MCF 10A (cell line): ENCODE results near the gene ATF7IP2. TPM values are rescaled to one million over a fixed set of nuclear protein-coding genes. Genes with fewer than 3 reads are reported as not detected.
"Not testable (repeated sequence)": the region's sequence is repeated elsewhere in the genome, so short reads cannot be mapped to it uniquely, and the experiment has no call there.

Source experiments
- BruUV-seq: library from RNA; stranded (reverse); fragments of 400-500 nt; replicated peaks from 2 replicates; lab custom pipeline; 2021; lab: Mats Ljungman, UMichigan
- CTCF ChIA-PET: fragments of 300-600 bp; sonication (Branson Sonifier 250); formaldehyde crosslinking; extraction: SDS; loops from one replicate; lab custom pipeline; 2021; ENCODE audit warnings: antibody characterized with exemption, inconsistent platforms; lab: Yijun Ruan, JAX
- POLR2A ChIA-PET: fragments of 300-600, 350-650 bp; sonication (Branson Sonifier 250); formaldehyde crosslinking; extraction: SDS; loops from one replicate; lab custom pipeline; 2020; ENCODE audit warnings: antibody characterized with exemption, inconsistent platforms; lab: Yijun Ruan, JAX
- DNase-seq: peaks from one replicate; pipeline ENCODE4 v3.0.0-alpha.2; 2018; ENCODE audit not compliant: unreplicated experiment
- H3K27ac Mint-ChIP-seq: one replicate; pipeline ENCODE4 v1.8.0; 2022; ENCODE audit warnings: mild to moderate bottlenecking, low read depth, mixed read lengths; ENCODE audit not compliant: unreplicated experiment
- H3K27me3 Mint-ChIP-seq: one replicate; pipeline ENCODE4 v1.8.0; 2022; ENCODE audit warnings: mixed read lengths; ENCODE audit not compliant: insufficient read depth, unreplicated experiment
- H3K36me3 Mint-ChIP-seq: one replicate; pipeline ENCODE4 v1.8.0; 2022; ENCODE audit warnings: mild to moderate bottlenecking, moderate library complexity, mixed read lengths; ENCODE audit not compliant: insufficient read depth, unreplicated experiment
- H3K4me1 Mint-ChIP-seq: one replicate; pipeline ENCODE4 v1.8.0; 2022; ENCODE audit warnings: mixed read lengths; ENCODE audit not compliant: insufficient read depth, unreplicated experiment
- H3K4me3 Mint-ChIP-seq: one replicate; pipeline ENCODE4 v1.8.0; 2022; ENCODE audit warnings: mild to moderate bottlenecking, moderate library complexity, mixed read lengths; ENCODE audit not compliant: unreplicated experiment
- H3K9me3 Mint-ChIP-seq: one replicate; pipeline ENCODE4 v1.8.0; 2022; ENCODE audit warnings: mixed read lengths; ENCODE audit not compliant: unreplicated experiment
- intact Hi-C: fragments of 100-400 bp; cut with micrococcal nuclease; formaldehyde crosslinking; loops from 2 replicates; pipeline ENCODE4 v1.14.1; 2022
- total RNA-seq: library from RNA; stranded (reverse); gene quantifications from 2 replicates; pipeline ENCODE4 v1.2.3, GENCODE V29; 2022
- TF ChIP-seq, protein P1 (sequence below): fragments of 200-600 bp; IDR thresholded peaks from one replicate; pipeline ENCODE4 v1.8.0; 2022; ENCODE audit warnings: antibody characterized with exemption, mild to moderate bottlenecking; ENCODE audit not compliant: unreplicated experiment

ATF7IP2 gene
- total RNA-seq, 1 experiment from 2014 or later: 6.5 TPM

DNA sequence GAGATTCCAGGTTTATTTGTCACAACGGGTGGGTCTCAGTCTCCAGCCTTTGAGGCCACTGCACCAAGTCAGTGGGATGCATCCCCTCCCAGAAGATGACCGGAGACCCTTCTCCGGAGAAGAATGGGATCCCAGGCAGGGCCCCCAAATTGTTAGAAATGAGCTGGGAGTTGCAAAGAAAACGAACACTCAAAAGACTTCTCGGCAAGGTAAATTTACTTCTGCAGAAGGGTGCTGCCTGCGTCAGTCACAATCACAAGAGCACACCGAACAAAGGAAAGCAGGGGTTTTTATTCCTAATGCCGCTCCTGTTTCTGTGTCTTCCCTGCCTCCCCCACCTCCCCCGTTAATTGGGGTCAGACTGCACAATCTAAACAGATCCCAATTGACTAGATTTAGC is 61.4 kb downstream of the ATF7IP2 start:
- Mint-ChIP-seq H3K27me3 (no peaks in the 10 kb centered on the region), H3K4me3 (no peak overlapping the region), H3K27ac (no peak overlapping the region), H3K9me3 (peaks cover 40% of the 10 kb centered on the region), H3K4me1 (no peaks in the 10 kb centered on the region), H3K36me3 (peaks cover 6% of the 10 kb centered on the region)
- TF ChIP-seq, protein P1, sequence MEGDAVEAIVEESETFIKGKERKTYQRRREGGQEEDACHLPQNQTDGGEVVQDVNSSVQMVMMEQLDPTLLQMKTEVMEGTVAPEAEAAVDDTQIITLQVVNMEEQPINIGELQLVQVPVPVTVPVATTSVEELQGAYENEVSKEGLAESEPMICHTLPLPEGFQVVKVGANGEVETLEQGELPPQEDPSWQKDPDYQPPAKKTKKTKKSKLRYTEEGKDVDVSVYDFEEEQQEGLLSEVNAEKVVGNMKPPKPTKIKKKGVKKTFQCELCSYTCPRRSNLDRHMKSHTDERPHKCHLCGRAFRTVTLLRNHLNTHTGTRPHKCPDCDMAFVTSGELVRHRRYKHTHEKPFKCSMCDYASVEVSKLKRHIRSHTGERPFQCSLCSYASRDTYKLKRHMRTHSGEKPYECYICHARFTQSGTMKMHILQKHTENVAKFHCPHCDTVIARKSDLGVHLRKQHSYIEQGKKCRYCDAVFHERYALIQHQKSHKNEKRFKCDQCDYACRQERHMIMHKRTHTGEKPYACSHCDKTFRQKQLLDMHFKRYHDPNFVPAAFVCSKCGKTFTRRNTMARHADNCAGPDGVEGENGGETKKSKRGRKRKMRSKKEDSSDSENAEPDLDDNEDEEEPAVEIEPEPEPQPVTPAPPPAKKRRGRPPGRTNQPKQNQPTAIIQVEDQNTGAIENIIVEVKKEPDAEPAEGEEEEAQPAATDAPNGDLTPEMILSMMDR: no peak
- intact Hi-C loops: no loop called here
- no TSS peak for BruUV-seq
- DNase-seq: no peak
- ChIA-PET POLR2A (no interaction called here), CTCF (no interaction called here)

DNA sequence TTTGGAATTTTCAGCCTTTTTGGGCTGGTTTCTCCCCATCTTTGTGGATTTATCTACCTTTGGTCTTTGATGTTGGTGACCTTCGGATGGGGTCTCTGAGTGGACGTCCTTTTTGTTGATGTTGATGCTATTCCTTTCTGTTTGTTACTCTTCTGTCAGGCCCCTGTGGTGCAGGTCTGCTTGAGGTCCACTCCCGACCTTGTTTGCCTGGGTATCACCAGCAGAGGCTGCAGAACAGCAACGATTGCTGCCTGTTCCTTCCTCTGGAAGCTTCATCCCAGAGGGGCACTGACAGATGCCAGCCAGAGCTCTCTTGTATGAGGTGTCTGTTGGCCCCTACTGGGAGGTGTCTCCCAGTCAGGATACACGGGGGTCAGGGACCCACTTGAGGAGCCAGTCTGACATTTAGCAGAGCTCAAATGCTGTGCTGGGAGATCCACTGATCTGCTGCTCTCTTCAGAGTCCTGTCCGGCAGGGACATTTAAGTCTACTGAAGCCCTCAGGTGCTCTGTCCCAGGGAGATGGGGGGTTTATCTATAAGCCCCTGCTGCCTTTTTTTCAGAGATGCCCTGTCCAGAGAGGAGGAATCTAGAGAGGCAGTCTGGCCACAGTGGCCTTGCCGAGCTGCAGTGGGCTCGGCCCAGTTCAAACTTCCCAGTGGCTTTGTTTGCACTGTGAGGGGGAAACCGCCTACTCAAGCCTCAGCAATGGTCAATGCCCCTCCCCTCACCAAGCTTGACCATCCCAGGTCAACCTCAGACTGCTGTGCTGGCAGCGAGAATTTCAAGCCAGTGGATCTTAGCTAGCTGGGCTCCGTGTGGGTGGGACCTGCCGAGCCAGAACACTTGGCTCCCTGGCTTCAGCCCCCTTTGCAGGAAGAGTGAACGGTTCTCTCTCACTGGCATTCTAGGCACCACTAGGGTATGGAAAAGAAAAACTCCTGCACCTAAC is 66.6 kb downstream of the ATF7IP2 start:
- H3K36me3 Mint-ChIP-seq: not testable (repeated sequence)

DNA sequence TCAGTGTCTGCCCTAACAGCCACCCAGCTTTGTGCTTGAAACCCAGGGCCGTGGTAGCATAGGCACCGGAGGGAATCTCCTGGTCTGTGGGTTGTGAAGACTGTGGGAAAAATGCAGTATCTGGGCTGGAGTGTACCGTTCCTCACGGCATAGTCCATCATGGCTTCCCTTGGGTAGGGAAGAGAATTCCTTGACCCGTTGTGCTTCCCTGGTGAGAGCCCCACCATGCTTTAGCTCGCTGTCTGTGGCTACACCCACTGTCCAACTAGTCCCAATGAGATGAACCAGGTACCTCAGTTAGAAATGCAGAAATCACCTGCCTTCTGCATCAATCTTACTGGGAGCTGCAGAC is 67.3 kb downstream of the ATF7IP2 start:
- CTCF ChIA-PET: interaction anchor here (1.0 kb wide), 1 partner anchor 20 kb away, joined by 3 read pairs; no protein-coding TSS in a partner anchor
- intact Hi-C loops: no loop called here
- TF ChIP-seq, protein P1: no peak
- no peaks in the 10 kb centered on the region for H3K4me1 Mint-ChIP-seq
- DNase-seq: no peak
- H3K27ac Mint-ChIP-seq: no peak overlapping the region
- BruUV-seq: no TSS peak
- H3K4me3 Mint-ChIP-seq: no peak overlapping the region
- H3K9me3 Mint-ChIP-seq: peaks cover 24% of the 10 kb centered on the region
- POLR2A ChIA-PET: interaction anchor here (0.6 kb wide), 1 partner anchor 140 kb away, joined by 3 read pairs; no protein-coding TSS in a partner anchor
- peaks cover 7% of the 10 kb centered on the region for H3K36me3 Mint-ChIP-seq
- H3K27me3 Mint-ChIP-seq: no peaks in the 10 kb centered on the region

More for the DNA sequence above, 66.6 kb downstream of the ATF7IP2 start:
- H3K27ac Mint-ChIP-seq, intact Hi-C loops, H3K4me3 Mint-ChIP-seq, H3K27me3 Mint-ChIP-seq, H3K4me1 Mint-ChIP-seq, DNase-seq, BruUV-seq, POLR2A ChIA-PET: not testable (repeated sequence)
- H3K9me3 Mint-ChIP-seq: peaks cover 24% of the 10 kb centered on the region
- CTCF ChIA-PET: interaction anchor here (0.8 to 1.0 kb wide), 2 partner anchors 15 to 19 kb away, joined by 3 read pairs; no protein-coding TSS in a partner anchor

DNA sequence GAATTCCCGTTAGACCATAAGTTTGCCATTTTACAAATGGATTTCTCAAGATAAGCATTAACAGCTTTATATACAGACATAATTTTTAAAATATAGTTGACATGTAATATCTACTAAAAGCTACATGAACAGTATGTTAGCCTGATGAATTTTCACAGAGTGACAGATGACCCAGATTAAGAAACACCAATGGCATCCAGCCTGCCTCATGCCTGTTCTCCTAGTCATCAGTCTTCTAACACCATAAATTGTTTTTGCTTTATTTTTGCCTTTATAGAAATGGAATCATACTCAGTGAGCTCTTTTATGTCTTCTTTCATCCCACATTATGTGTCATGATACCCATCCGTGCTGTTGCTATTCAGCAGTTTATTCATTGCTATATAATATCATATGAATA is 80.0 kb downstream of the ATF7IP2 start:
- intact Hi-C loops: no loop called here
- no TSS peak for BruUV-seq
- H3K36me3 Mint-ChIP-seq: no peaks in the 10 kb centered on the region
- DNase-seq: no peak
- no peaks in the 10 kb centered on the region for H3K9me3 Mint-ChIP-seq
- POLR2A ChIA-PET: interaction anchor here (0.7 kb wide), 1 partner anchor 166 kb away, joined by 3 read pairs; no protein-coding TSS in a partner anchor
- CTCF ChIA-PET: interaction anchor here (0.6 kb wide), 1 partner anchor 271 kb away, joined by 3 read pairs; no protein-coding TSS in a partner anchor
- no peaks in the 10 kb centered on the region for H3K27me3 Mint-ChIP-seq
- H3K4me3 Mint-ChIP-seq: no peak overlapping the region
- no peaks in the 10 kb centered on the region for H3K4me1 Mint-ChIP-seq
- TF ChIP-seq, protein P1: no peak
- H3K27ac Mint-ChIP-seq: no peak overlapping the region
